Right atrium auricular region (tissue), 2 donors: ENCODE data around the gene ALKBH8. TPM values are rescaled to one million over a fixed set of nuclear protein-coding genes. Genes with fewer than 3 reads are reported as not detected.

ENCODE experiments used
- DNase-seq: peaks from one replicate; pipeline ENCODE4 v3.0.0-alpha.2; 2019; ENCODE audit warnings: low spot score
- H3K27ac ChIP-seq, 2 donors: fragments of 200-600 bp; sonication (generic); 1 replicate in 1 of 2; 2 replicates in 1 of 2; pipeline ENCODE4 v1.5.1; 2016 to 2019
- H3K27me3 ChIP-seq, 2 donors: fragments of 200-600 bp; sonication (generic); one replicate each; pipeline versions ENCODE4 v1.5.1 to v1.6.0; 2017 to 2019
- H3K36me3 ChIP-seq: fragments of 200-600 bp; sonication (generic); one replicate; pipeline ENCODE4 v1.5.1; 2016
- H3K4me1 ChIP-seq, 2 donors: fragments of 200-600 bp; sonication (generic); one replicate each; pipeline versions ENCODE4 v1.5.1 to v1.6.0; 2017 to 2019
- H3K4me3 ChIP-seq, 2 donors: fragments of 200-600 bp; sonication (generic); 1 replicate in 1 of 2; 2 replicates in 1 of 2; pipeline ENCODE4 v1.5.1; 2017 to 2019; ENCODE audit warnings: mild to moderate bottlenecking in 1 of 2, moderate library complexity in 1 of 2
- H3K9me3 ChIP-seq, 2 donors: fragments of 200-600 bp; sonication (generic); one replicate each; pipeline ENCODE4 v1.5.1; 2019
- CTCF ChIP-seq, 2 donors: fragments of 200-600 bp; sonication (generic); IDR thresholded peaks; one replicate each; pipeline ENCODE4 v1.5.1; 2019; ENCODE audit warnings: antibody characterized with exemption in 2 of 2
- total RNA-seq, 2 donors: library from RNA; depleted of rRNA; stranded (reverse); fragments of >200 nt; gene quantifications; one replicate each; pipeline ENCODE4 v1.1.0, GENCODE V29; 2016

ALKBH8 gene
- total RNA-seq, 2 donors from 2014 or later: 3.4 to 4.9 TPM

- no peaks in the 10 kb centered on the region for H3K9me3 ChIP-seq
- peaks cover 20% of the 10 kb centered on the region for H3K36me3 ChIP-seq
- H3K4me3 ChIP-seq: no peak overlapping the region
- TF ChIP-seq CTCF (IDR thresholded peaks at IDR 0.05): no peak
- no peak overlapping the region for H3K27ac ChIP-seq
- no peak for DNase-seq
- H3K4me1 ChIP-seq: peaks cover 0 to 16% of the 10 kb centered on the region in 2 donors
- H3K27me3 ChIP-seq: no peaks in the 10 kb centered on the region
These were observed 111.8 kb downstream of the ALKBH8 start for GRCh38 chr11:107453594-107454286.

Other genes with a start within 250 kb of the ALKBH8 start
- 1 to 10 TPM; 6.6 to 7.4 TPM for gene CWF19L2, start 107.9 kb downstream of the ALKBH8 start, total RNA-seq
- gene ELMOD1, start 25.4 kb upstream of the ALKBH8 start, total RNA-seq: 10 to 100 TPM in 1 of 2 donors, 1 to 10 TPM in 1; 4.2 to 10.4 TPM
- 1,000 to 10,000 TPM in 1 of 2 donors, 100 to 1,000 TPM in 1; 767 to 1,160 TPM for gene SLN, start 146.3 kb upstream of the ALKBH8 start, total RNA-seq